Mononuclear cell (primary cell): ENCODE data around the gene CD81. TPM values are rescaled to one million over a fixed set of nuclear protein-coding genes. Genes with fewer than 3 reads are reported as not detected.

Experiments used
- H3K27me3 ChIP-seq: 2 replicates; pipeline ENCODE4 v1.6.0; 2011; ENCODE audit warnings: low read length, control low read depth; ENCODE audit not compliant: insufficient read depth
- H3K4me1 ChIP-seq: 2 replicates; pipeline ENCODE4 v1.5.1; 2011; ENCODE audit warnings: mild to moderate bottlenecking, low read length, control low read depth; ENCODE audit not compliant: insufficient read depth
- H3K4me3 ChIP-seq: 2 replicates; pipeline ENCODE4 v1.5.1; 2011; ENCODE audit warnings: mild to moderate bottlenecking, low read length, moderate library complexity
- H3K9me3 ChIP-seq: 2 replicates; pipeline ENCODE4 v1.5.1; 2011; ENCODE audit warnings: low read depth, mild to moderate bottlenecking, control low read depth, low read length
- total RNA-seq: library from RNA; depleted of rRNA; stranded (reverse); fragments of >200 nt; gene quantifications from one replicate; pipeline ENCODE4 v1.2.3, GENCODE V29; 2012

CD81 gene
- total RNA-seq, 1 donor, result 77.0 TPM

DNA sequence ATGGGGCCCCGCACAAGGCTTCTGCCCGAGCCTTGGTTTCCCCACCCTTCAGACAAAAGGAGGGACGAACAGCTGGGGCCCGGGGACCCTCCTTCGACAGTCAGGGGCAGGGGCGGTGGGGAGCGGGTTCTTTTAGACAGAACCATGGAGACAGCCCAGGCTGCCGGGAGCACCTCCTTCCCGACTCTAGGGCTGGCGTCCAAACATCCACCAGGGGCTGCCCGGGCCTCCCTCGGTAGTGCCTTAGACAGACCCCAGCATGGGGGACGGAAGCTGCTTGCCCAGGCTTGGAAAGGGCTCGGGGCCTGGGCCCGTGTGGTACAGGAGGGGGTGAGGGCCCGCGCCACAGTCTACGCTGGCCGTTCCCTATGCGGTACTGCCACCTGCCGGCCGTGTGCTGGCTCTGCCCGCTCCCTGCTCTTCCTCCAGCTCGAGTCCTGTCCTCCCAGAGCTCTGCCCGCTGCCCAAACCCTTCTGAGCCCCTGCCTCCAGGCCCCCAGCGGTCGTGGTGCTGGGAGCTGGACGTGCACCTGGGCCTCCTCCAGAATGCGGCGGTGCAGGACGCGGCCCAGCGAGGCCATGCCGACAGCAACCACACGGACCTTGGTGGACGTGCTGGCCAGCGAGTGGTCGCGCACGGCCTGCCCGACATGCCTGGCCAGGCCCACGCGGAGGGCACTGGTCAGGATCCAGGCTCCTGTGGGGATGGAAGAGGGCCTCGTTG, 43.6 kb downstream of the CD81 start:
- Histone ChIP-seq H3K4me1 (peaks cover 9% of the 10 kb centered on the region), H3K27me3 (no peaks in the 10 kb centered on the region), H3K4me3 (no peak overlapping the region), H3K9me3 (no peaks in the 10 kb centered on the region)

DNA sequence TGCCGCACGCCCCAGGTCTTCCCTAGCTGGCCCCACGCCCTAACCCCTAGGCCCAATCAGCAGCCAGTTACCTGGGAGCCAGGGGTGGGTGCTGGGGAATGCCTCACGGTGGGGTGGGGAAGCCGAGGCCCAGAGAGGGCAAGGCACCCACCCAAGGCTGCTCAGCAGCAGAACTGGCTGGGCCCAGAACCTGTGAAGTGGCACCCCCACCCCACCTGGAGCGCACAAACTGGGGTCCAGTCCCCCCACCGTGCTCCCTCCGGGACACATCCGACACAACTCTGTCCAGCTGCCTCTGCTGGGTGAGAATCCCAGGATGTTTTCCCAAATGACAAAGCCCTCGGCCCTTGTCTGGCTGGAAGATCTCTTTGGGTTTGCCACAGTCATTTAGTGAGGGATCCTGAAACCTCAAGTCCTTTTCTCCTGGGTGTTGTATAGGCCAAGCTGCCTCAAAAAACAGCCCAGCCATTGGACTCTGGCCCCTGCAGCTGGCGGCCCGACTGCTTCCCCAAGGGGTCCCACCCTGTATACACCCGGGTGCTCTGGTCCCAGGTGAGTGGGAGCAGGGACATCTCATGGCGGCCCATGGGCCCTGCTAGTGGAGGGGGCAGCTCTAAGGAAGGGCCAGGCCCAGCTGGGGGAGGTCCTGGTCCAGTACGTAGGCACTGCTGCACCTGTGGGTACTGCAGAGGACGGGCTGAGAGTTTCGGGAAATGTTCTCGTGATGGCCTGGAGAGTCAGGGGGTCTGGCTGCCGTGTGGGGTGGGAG, 44.3 kb downstream of the CD81 start:
- Histone ChIP-seq H3K4me1 (peaks cover 9% of the 10 kb centered on the region), H3K9me3 (no peaks in the 10 kb centered on the region), H3K27me3 (no peaks in the 10 kb centered on the region), H3K4me3 (no peak overlapping the region)

GRCh38 chr11:2421996-2422395, 44.9 kb downstream of the CD81 start:
- Histone ChIP-seq H3K4me3 (no peak overlapping the region), H3K9me3 (no peaks in the 10 kb centered on the region), H3K4me1 (peaks cover 9% of the 10 kb centered on the region), H3K27me3 (no peaks in the 10 kb centered on the region)

DNA sequence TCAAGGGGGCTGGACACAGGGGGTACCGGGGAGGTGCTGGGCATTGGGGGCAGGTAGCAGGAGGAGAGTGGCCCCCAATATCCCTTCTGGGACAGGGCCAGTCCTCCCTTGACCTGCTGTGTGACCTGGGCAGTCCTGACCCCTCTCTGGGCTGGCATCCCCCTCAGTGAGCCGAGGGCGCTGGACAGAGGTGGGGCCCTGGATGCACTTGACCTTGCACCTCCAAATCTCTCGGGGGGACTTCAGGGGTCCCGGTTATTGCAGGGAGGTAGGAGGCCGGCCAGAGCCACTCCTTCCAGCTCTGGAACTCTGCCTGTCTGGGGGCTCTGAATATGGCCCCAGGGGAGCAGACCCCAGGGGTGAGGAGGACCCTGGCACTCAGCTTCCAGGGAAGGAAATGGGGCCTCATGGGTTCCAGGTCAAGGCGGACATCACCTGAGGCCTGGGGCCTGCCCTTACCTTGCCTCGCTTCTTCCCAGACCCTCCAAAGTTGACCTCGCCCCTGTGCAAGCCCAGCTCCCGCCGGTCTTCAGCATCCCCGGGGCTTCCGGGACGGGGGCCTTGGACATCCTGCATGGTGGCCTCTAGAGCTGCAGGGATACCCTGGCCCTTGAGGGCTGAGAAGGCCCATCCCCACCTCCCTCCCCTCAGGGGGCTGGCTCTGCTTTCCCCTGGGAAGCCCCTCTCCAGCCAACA, 45.5 kb downstream of the CD81 start:
- no peaks in the 10 kb centered on the region for H3K27me3 ChIP-seq
- H3K9me3 ChIP-seq, result no peaks in the 10 kb centered on the region
- peaks cover 9% of the 10 kb centered on the region for H3K4me1 ChIP-seq
- H3K4me3 ChIP-seq, result no peak overlapping the region

GRCh38 chr11:2423157-2424025, 46.3 kb downstream of the CD81 start:
- no peaks in the 10 kb centered on the region for H3K27me3 ChIP-seq
- no peak overlapping the region for H3K4me3 ChIP-seq
- peaks cover 9% of the 10 kb centered on the region for H3K4me1 ChIP-seq
- H3K9me3 ChIP-seq, result no peaks in the 10 kb centered on the region

- Histone ChIP-seq H3K27me3 (no peaks in the 10 kb centered on the region), H3K4me1 (peaks cover 6% of the 10 kb centered on the region), H3K9me3 (no peaks in the 10 kb centered on the region), H3K4me3 (no peak overlapping the region)
Observed at GRCh38 chr11:2424811-2425495, 47.8 kb downstream of the CD81 start.

DNA sequence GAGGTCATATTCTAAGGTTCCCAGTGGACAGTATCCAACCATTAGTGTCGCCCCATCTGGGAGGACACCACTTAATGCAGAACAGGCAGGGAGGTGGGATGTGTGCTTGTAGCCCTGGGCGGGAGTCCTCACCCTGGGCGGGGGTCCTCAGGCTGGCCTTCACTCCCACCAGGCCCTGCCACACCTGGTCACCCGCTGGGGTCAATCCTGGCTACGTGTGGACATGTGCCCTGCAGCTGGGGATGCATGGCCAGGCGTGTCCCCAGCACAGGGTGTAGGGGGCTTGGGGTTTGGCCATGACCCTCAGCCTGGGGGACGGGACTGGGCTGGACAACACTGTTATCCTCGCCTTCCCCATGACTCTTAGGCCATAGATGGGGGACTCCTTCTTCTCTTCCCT, 48.4 kb downstream of the CD81 start:
- Histone ChIP-seq H3K9me3 (no peaks in the 10 kb centered on the region), H3K27me3 (no peaks in the 10 kb centered on the region), H3K4me3 (no peak overlapping the region), H3K4me1 (peaks cover under 1% of the 10 kb centered on the region)

DNA sequence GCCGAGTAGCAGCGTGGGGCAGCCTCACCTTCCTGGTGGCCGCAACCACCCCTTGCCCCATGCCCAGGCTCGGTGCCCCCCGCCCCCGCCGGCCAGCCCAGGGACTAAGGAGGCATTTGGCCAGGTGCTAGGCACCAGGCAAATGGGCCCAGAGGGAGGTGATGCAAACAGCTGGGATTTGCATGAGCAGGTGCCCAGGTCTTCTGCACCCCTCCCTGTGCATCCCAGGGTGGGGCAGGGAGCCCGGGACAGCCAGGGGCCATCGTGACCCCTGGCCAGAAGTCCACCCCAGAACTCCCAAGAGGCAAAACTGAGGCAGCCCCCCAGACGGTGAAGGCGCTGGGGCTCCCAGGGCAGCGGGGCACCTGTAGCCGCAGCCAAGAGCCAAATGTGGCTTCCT, 49.1 kb downstream of the CD81 start:
- Histone ChIP-seq H3K4me1 (no peaks in the 10 kb centered on the region), H3K4me3 (no peak overlapping the region), H3K27me3 (no peaks in the 10 kb centered on the region), H3K9me3 (no peaks in the 10 kb centered on the region)

DNA sequence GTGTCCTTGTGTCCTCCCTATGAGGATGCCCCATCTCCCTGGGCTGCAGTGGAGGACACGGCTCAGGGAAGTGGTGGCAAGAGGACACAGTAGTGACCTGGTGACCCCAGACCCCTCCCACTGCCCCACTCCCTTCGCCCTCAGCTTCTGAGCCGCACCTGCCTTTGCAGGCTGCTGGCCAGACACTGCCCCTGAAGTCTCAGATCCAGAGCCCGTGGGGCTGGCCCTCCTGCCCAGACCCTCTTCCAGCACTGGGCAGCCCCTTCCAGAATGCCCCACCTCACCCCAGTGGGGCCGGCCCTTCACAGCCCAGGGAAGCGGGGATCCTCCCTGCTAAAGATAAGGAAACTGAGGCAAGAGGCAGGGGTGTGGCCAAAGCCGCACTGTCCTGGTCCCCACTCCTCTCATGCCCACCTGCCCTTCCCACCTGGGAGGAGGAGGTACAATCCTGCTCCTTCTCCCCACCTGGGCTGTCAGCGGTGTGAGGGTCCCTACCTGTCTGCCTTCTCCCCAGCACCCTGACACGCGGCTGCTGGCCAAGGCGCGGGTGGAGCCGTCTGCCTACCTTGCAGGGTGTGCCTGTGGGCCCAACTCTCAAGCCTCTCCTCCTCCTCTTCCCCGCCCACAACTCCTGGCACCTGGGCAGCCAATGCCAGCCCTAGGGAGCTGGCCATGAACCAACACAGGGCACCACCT, 49.9 kb downstream of the CD81 start:
- Histone ChIP-seq H3K9me3 (no peaks in the 10 kb centered on the region), H3K4me1 (no peaks in the 10 kb centered on the region), H3K27me3 (no peaks in the 10 kb centered on the region), H3K4me3 (no peak overlapping the region)

DNA sequence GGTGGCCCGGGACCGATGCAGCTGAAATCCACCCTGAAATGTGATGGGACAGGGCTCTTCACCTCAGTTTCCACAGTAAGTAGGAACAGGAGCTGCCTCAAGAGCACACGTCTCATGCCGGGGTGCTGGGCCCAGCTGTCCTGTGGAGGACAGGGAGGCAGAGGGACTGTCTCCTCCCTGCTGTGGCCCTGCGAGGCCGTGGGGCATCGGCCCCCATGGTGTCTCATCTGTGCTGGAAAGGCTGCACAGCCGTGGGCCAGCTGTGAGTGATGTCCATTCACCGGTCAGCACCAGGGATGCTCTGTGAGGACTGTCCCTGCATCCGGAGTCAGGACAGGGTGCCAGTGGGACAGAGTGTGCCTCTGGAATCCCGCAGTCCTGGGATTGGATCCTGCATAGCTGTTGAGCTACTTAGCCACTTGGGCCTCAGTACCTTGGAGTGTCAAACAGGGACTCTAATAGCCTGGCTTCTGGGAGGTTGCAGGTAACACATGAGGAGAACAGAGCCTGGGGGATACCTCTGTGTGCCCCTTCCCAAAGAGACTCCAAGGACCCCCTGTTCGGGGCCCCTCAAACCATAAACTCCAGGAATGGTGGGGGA, 50.7 kb downstream of the CD81 start:
- no peaks in the 10 kb centered on the region for H3K4me1 ChIP-seq
- no peaks in the 10 kb centered on the region for H3K9me3 ChIP-seq
- no peaks in the 10 kb centered on the region for H3K27me3 ChIP-seq
- H3K4me3 ChIP-seq, result no peak overlapping the region

DNA sequence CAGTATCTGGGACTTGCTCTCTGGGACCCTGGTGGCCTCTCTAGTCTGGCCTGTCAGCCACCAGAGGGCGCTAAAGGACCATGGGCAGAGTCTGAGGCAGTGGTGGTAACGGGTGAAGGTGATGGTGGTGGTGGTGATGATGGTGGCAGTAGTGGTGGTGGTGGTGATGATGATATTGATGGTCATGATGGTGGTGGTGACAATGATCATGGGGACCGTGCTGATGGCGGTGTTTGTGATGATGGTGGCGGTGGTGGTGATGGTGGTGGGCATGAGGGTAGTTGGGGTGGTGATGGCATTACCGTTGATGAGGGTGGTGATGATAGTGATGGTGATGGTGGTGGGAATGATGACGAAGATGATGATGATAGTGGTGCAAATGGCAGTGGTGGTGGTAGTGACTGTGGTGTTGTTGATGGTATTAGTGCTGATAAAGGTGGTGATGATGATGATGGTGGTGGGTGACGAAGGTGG, 51.2 kb downstream of the CD81 start:
- Histone ChIP-seq H3K4me3 (no peak overlapping the region), H3K27me3 (no peaks in the 10 kb centered on the region), H3K9me3 (no peaks in the 10 kb centered on the region), H3K4me1 (no peaks in the 10 kb centered on the region)

GRCh38 chr11:2431395-2431794, 54.3 kb downstream of the CD81 start:
- H3K4me3 ChIP-seq, result no peak overlapping the region
- H3K4me1 ChIP-seq, result no peaks in the 10 kb centered on the region
- no peaks in the 10 kb centered on the region for H3K27me3 ChIP-seq
- no peaks in the 10 kb centered on the region for H3K9me3 ChIP-seq

- Histone ChIP-seq H3K9me3 (no peaks in the 10 kb centered on the region), H3K4me1 (no peaks in the 10 kb centered on the region), H3K27me3 (no peaks in the 10 kb centered on the region), H3K4me3 (no peak overlapping the region)
Observed at GRCh38 chr11:2432171-2432621, 55.1 kb downstream of the CD81 start.
